Inflammatory macrophage (primary cell): Measurements from ENCODE around the gene SETD3.
A peak's percentile ranks its signal among the peaks of the same experiment; 100 is the strongest.

ENCODE experiments used
- DNase-seq, 2 donors: peaks; one replicate each; pipeline ENCODE4 v3.0.0-alpha.2; 2020 to 2022

Gene SETD3

GRCh38 chr14:99422228-99423010 is 58.2 kb downstream of the SETD3 start:
- no peak for DNase-seq

GRCh38 chr14:99420711-99421110 is 59.9 kb downstream of the SETD3 start:
- DNase-seq = no peak

GRCh38 chr14:99419905-99420304 is 60.8 kb downstream of the SETD3 start:
- DNase-seq = no peak

- DNase-seq = no peak
These were observed 62.4 kb downstream of the SETD3 start for GRCh38 chr14:99418242-99418641.

- DNase-seq = no peak
These were observed 63.8 kb downstream of the SETD3 start for GRCh38 chr14:99416909-99417308.

- DNase-seq = peak; percentile 72 to 81
These were observed 65.0 kb downstream of the SETD3 start for GRCh38 chr14:99415496-99416281.

GRCh38 chr14:99413911-99414310 is 66.7 kb downstream of the SETD3 start:
- no peak for DNase-seq

- DNase-seq = no peak
These were observed 67.5 kb downstream of the SETD3 start for GRCh38 chr14:99413172-99413571.

GRCh38 chr14:99412117-99413061 is 68.3 kb downstream of the SETD3 start:
- no peak for DNase-seq

GRCh38 chr14:99410019-99410418 is 70.6 kb downstream of the SETD3 start:
- DNase-seq = no peak

- peak in 1 of 2 donors; percentile 6 for DNase-seq
These were observed 71.7 kb downstream of the SETD3 start for GRCh38 chr14:99408971-99409289.

- no peak for DNase-seq
These were observed 72.2 kb downstream of the SETD3 start for GRCh38 chr14:99408286-99408970.

GRCh38 chr14:99407416-99407815 is 73.2 kb downstream of the SETD3 start:
- DNase-seq = no peak

GRCh38 chr14:99402950-99403349 is 77.7 kb downstream of the SETD3 start:
- DNase-seq = no peak

- no peak for DNase-seq
These were observed 78.4 kb downstream of the SETD3 start for GRCh38 chr14:99402285-99402648.

- DNase-seq = no peak
These were observed 78.9 kb downstream of the SETD3 start for GRCh38 chr14:99401621-99402284.

GRCh38 chr14:99401211-99401610 is 79.4 kb downstream of the SETD3 start:
- DNase-seq = no peak

- no peak for DNase-seq
These were observed 83.0 kb downstream of the SETD3 start for GRCh38 chr14:99397698-99398097.

- DNase-seq = no peak
These were observed 84.6 kb downstream of the SETD3 start for GRCh38 chr14:99395909-99396530.

- DNase-seq = no peak
These were observed 86.0 kb downstream of the SETD3 start for GRCh38 chr14:99394602-99395156.

GRCh38 chr14:99393059-99393655 is 87.5 kb downstream of the SETD3 start:
- peak; percentile 8 to 15 for DNase-seq
